ENCODE measurements around the gene LAMC3.

Gene LAMC3

DNA sequence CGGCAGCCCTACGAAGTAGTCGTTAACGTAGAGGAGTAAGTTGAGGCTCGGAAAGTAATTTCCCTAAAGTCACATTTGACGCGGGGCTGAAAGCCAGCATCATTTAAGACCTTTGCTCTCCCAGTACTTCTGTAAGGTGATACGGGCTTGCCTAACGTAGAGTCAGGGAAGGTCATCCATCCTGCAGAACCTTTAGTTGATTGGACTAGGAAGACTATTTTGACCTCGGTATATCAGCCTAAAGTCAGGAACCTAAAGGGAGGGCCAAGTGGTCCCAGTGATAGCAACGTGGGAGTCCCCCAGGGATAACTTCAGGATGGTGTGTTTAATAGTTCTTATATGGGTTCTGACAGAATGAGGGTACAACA lies 117.1 kb downstream of the LAMC3 start:
- no peak for FAIRE-seq

DNA sequence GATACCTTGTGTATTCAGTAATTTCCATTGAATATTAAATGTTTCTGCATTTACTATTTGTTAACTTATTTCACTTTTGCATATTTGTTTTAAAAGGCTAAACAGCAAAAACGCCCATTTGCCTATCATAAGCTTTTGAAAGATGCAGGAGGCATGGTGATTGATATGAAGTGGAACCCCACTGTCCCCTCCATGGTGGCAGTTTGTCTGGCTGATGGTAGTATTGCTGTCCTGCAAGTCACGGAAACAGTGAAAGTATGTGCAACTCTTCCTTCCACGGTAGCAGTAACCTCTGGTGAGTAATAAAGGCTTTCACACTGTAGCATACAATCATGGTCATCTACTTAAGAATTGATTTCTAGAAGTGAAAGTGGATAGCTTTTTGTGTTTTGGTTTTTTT lies 120.2 kb downstream of the LAMC3 start:
- no peak for FAIRE-seq

DNA sequence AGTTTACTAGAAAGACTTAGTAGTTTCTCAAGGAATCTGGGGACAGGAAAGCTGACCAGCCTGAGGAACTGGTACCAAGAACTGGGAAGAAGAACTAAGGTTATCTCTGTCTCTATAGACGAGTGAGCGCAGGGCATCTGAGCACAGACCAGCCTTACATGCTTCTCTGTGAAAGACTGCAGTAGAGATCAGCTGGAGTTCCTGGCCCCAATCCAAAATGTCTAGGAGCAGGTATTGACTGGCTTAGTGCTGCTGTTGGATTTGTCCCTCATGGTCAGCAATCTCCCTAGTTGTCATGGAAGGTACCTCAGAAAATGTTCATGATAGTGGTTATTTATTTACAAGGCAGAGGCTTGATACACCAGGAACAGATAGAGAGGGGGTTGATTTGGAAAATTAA lies 129.7 kb downstream of the LAMC3 start:
- no peak for FAIRE-seq

DNA sequence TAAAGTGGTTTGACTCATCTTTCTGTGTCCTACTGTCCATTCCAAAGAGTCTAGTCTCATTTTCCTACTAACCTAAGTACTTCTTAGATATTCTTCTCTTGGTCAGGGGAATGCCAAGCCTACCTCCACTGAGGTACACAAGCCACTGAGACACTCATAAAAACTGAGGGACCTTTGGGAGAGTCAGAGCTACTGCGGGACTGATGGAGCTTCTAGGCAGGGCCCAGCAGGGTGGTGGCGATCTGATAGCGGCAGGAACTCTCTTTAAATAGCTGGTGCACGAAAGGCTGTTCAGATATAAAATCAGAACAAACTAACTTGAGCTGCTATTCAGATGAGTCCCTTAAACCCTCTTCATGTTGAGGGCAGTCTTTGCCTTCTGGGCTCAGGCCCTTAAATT lies 131.1 kb downstream of the LAMC3 start:
- FAIRE-seq: no peak

DNA sequence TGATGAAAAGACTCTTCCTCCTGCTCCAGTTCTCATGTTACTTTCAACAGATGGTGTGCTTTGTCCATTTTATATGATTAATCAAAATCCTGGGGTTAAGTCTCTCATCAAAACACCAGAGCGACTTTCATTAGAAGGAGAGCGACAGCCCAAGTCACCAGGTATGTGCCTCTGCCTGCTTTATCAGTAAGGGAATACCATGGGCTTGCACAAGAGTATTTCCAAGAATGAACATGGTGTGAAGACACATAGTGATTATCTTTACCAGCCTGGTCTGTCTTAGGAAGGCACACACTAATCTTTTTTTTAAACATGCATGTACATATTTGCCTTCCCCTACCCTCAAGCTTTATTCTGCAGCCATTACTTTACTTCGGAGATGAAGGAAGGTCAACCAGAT lies 131.6 kb downstream of the LAMC3 start:
- no peak for FAIRE-seq

DNA sequence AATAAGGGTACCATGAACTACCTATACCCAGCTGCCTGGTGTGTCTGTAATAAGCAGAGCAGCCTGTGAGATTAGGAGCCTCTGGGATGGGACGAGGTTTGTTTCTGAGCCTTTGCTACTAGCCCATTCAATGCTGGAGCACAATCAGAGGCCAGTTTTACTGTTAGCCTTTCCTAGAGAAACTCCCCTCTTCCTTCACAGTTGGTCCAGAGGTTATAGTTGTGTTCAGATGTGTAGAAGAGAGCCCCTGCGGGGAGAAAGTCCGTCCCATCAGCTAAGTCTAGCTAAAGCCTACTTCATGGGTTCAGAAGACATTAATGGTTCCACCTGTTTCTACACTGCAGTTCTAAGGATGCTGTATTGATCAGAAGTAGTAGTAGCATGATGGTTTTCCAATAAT lies 133.2 kb downstream of the LAMC3 start:
- no peak for FAIRE-seq

Data from endometrium (tissue), 2 donors.